ENCODE data around the gene STK32C.

DNA sequence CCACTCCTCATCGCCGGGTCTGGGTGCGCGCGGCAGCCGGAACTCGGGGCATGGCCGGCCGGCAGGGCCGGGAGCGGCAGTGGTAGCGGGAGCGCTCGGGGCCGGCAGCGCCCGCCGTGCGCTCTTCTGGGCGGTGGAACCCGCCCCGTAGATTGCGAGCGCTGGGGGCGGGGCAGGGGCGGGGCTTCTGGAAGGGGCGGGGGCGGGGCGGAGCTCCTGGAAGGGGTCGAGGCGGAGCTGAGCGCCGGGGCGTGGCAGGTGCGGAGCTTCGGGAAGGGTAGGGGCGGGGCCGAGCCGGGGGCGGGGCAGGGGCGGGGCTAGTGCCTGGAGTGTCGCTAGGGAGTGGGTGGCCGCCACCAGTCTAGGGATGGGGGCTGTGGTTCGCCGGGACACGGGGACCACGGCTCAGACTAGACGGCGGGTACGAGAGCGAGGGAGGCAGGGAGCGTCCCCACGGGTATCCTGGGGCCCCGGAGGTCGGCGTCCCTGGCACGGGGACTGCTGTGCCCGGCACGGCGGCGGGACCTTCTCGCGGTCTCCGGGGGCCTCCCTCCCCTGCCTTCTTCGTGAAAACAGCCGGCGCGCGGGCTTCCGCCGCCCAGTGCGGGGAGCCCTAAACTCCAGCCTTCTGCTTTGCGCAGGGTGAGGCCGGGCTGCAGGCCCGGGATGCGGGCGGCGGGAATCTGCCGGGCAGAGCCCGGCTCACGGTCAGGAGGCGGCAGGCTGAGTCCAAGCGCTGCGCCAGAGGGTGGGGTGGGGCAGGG is at the start of gene STK32C:
- TF ChIP-seq, protein P1, sequence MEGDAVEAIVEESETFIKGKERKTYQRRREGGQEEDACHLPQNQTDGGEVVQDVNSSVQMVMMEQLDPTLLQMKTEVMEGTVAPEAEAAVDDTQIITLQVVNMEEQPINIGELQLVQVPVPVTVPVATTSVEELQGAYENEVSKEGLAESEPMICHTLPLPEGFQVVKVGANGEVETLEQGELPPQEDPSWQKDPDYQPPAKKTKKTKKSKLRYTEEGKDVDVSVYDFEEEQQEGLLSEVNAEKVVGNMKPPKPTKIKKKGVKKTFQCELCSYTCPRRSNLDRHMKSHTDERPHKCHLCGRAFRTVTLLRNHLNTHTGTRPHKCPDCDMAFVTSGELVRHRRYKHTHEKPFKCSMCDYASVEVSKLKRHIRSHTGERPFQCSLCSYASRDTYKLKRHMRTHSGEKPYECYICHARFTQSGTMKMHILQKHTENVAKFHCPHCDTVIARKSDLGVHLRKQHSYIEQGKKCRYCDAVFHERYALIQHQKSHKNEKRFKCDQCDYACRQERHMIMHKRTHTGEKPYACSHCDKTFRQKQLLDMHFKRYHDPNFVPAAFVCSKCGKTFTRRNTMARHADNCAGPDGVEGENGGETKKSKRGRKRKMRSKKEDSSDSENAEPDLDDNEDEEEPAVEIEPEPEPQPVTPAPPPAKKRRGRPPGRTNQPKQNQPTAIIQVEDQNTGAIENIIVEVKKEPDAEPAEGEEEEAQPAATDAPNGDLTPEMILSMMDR (IDR thresholded peaks at IDR 0.05): peak in 1 of 5 experiments; percentile 10
- TF ChIP-seq POLR2A (IDR thresholded peaks at IDR 0.05): peak; percentile 37 to 80

Data from tibial nerve (tissue), 3 donors.